Nephron progenitor cell (in vitro differentiated cells): ENCODE results near the gene ZNF273.
"Not testable (repeated sequence)": the region's sequence is repeated elsewhere in the genome, so short reads cannot be mapped to it uniquely, and the experiment has no call there.

Source experiments
- DNase-seq: peaks from one replicate; pipeline ENCODE4 v3.0.0; 2021
- H3K27ac Mint-ChIP-seq: 2 replicates; pipeline ENCODE4 v1.8.0; 2021; ENCODE audit warnings: mild to moderate bottlenecking, moderate library complexity, mixed read lengths
- H3K27me3 Mint-ChIP-seq: 2 replicates; pipeline ENCODE4 v1.8.0; 2021; ENCODE audit warnings: mild to moderate bottlenecking, low read depth, mixed read lengths; ENCODE audit not compliant: poor library complexity
- H3K36me3 Mint-ChIP-seq: 2 replicates; pipeline ENCODE4 v1.8.0; 2021; ENCODE audit warnings: low read depth, mixed read lengths
- H3K4me1 Mint-ChIP-seq: 2 replicates; pipeline ENCODE4 v1.8.0; 2021; ENCODE audit warnings: mixed read lengths
- H3K4me3 Mint-ChIP-seq: 2 replicates; pipeline ENCODE4 v1.8.0; 2021; ENCODE audit warnings: mild to moderate bottlenecking, moderate library complexity, mixed read lengths
- H3K9me3 Mint-ChIP-seq: 2 replicates; pipeline ENCODE4 v1.8.0; 2021; ENCODE audit warnings: mild to moderate bottlenecking, moderate library complexity, mixed read lengths
- CTCF ChIP-seq: fragments of 200-600 bp; sonication (generic); IDR thresholded peaks from 2 replicates; pipeline ENCODE4 v1.5.0; 2021; ENCODE audit warnings: antibody characterized with exemption

ZNF273 gene

GRCh38 chr7:64892116-64892515 is 11.0 kb upstream of the ZNF273 start:
- Mint-ChIP-seq H3K9me3 (no peaks in the 10 kb centered on the region), H3K36me3 (no peaks in the 10 kb centered on the region), H3K27me3 (peaks cover 61% of the 10 kb centered on the region), H3K27ac (no peak overlapping the region), H3K4me3 (no peak overlapping the region), H3K4me1 (peaks cover 14% of the 10 kb centered on the region)
- no peak for DNase-seq
- no peak for TF ChIP-seq CTCF

- peaks cover 55% of the 10 kb centered on the region for H3K27me3 Mint-ChIP-seq
- no peak for TF ChIP-seq CTCF
- no peak overlapping the region for H3K4me3 Mint-ChIP-seq
- H3K27ac Mint-ChIP-seq: no peak overlapping the region
- no peaks in the 10 kb centered on the region for H3K9me3 Mint-ChIP-seq
- peaks cover 14% of the 10 kb centered on the region for H3K4me1 Mint-ChIP-seq
- DNase-seq: no peak
- H3K36me3 Mint-ChIP-seq: no peaks in the 10 kb centered on the region
These were observed 10.3 kb upstream of the ZNF273 start for GRCh38 chr7:64892666-64893309.

- Mint-ChIP-seq H3K27me3 (peaks cover 48% of the 10 kb centered on the region), H3K4me3 (no peak overlapping the region)
These were observed 9.7 kb upstream of the ZNF273 start for GRCh38 chr7:64893401-64893800.

GRCh38 chr7:64902461-64902805 is 640 bp upstream of the ZNF273 start:
- H3K4me3 Mint-ChIP-seq: peak overlapping the region; percentile 98
- DNase-seq, H3K27ac Mint-ChIP-seq, H3K27me3 Mint-ChIP-seq: not testable (repeated sequence)
- peaks cover 39% of the 10 kb centered on the region for H3K36me3 Mint-ChIP-seq
- H3K9me3 Mint-ChIP-seq: peaks cover 42% of the 10 kb centered on the region
- peaks cover 30% of the 10 kb centered on the region for H3K4me1 Mint-ChIP-seq

More at GRCh38 chr7:64893401-64893800, 9.7 kb upstream of the ZNF273 start:
- H3K9me3 Mint-ChIP-seq: no peaks in the 10 kb centered on the region
- no peak overlapping the region for H3K27ac Mint-ChIP-seq
- peaks cover 9% of the 10 kb centered on the region for H3K4me1 Mint-ChIP-seq
- no peak for DNase-seq
- TF ChIP-seq CTCF: no peak
- H3K36me3 Mint-ChIP-seq: no peaks in the 10 kb centered on the region

- Mint-ChIP-seq H3K36me3 (peaks cover 55% of the 10 kb centered on the region), H3K4me1 (peaks cover 30% of the 10 kb centered on the region), H3K4me3 (peak overlapping the region; percentile 98), H3K9me3 (peaks cover 58% of the 10 kb centered on the region), H3K27me3 (peaks cover 4% of the 10 kb centered on the region), H3K27ac (no peak overlapping the region)
- no peak for DNase-seq
- no peak for TF ChIP-seq CTCF
These were observed 935 bp downstream of the ZNF273 start for GRCh38 chr7:64904008-64904407.

GRCh38 chr7:64905133-64905532 is 2.1 kb downstream of the ZNF273 start:
- peaks cover 4% of the 10 kb centered on the region for H3K27me3 Mint-ChIP-seq
- H3K4me1 Mint-ChIP-seq: peaks cover 30% of the 10 kb centered on the region

More at GRCh38 chr7:64905133-64905532, 2.1 kb downstream of the ZNF273 start:
- no peak for TF ChIP-seq CTCF
- Mint-ChIP-seq H3K36me3 (peaks cover 66% of the 10 kb centered on the region), H3K9me3 (peaks cover 69% of the 10 kb centered on the region), H3K4me3 (peak overlapping the region; percentile 98), H3K27ac (no peak overlapping the region)
- no peak for DNase-seq
